GM13976 (cell line): ENCODE results near the gene BCL2L1.
A peak's percentile ranks its signal among the peaks of the same experiment; 100 is the strongest.

ENCODE experiments used
- DNase-seq: peaks from one replicate; pipeline ENCODE4 v3.0.0; 2012; ENCODE audit warnings: low spot score
- in situ Hi-C: fragments of 300-500 bp; cut with MboI; formaldehyde crosslinking; loops from one replicate; pipeline ENCODE4 v1.12.0; 2022; ENCODE audit warnings: low sequenced_read_pairs, mixed read lengths, inconsistent platforms; ENCODE audit not compliant: unreplicated experiment
- TF ChIP-seq, protein P1 (sequence below): IDR thresholded peaks from 2 replicates; pipeline ENCODE4 v1.5.1; 2012; ENCODE audit warnings: borderline replicate concordance, mild to moderate bottlenecking; ENCODE audit not compliant: insufficient read depth; ENCODE audit errors: extremely low read depth, missing control alignments, control extremely low read depth

Gene BCL2L1

DNA sequence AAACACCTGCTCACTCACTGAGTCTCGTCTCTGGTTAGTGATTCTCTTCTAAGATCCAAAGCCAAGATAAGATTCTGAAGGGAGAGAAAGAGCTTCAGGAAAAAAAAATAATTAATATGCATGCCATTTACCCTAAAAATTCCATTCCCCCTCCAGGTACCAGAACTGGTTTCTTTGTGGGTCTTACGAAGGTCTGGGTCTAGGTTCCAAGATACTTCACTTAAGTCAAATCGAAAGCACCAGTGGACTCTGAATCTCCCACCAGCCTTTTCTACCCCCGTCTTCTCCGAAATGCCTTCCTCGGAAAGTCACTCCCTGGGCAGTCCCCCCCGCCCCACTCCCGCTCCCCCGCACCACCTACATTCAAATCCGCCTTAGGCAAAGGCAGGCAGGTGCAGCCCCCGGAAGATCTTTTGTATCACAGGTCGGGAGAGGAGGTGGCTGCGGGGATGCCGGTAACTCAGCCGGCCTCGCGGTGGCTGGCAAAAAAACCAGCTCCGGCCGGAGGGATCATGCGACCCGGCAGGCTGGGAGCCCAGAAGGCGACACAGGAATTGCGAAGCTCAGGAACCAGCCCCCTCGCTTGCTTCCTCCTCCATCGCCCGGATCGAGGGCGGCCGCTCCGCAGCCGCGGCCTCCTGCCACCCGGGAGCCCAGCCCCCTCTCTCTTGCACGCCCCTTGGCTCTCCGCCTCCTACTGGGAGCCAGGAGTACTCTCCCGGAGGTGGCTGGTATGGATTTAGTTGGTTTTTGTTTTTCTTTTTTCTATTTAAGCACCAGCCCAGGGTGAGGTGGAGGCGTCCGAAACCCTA lies at the start of gene BCL2L1:
BCL2L1 (minus strand) TSS at position 612 of the 812 bp plus-strand sequence. CDS start 650 bp downstream, outside the sequence.
- TF ChIP-seq, protein P1, sequence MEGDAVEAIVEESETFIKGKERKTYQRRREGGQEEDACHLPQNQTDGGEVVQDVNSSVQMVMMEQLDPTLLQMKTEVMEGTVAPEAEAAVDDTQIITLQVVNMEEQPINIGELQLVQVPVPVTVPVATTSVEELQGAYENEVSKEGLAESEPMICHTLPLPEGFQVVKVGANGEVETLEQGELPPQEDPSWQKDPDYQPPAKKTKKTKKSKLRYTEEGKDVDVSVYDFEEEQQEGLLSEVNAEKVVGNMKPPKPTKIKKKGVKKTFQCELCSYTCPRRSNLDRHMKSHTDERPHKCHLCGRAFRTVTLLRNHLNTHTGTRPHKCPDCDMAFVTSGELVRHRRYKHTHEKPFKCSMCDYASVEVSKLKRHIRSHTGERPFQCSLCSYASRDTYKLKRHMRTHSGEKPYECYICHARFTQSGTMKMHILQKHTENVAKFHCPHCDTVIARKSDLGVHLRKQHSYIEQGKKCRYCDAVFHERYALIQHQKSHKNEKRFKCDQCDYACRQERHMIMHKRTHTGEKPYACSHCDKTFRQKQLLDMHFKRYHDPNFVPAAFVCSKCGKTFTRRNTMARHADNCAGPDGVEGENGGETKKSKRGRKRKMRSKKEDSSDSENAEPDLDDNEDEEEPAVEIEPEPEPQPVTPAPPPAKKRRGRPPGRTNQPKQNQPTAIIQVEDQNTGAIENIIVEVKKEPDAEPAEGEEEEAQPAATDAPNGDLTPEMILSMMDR, result peak; percentile 33
- in situ Hi-C loops, result no loop called here
- peak; percentile 66 for DNase-seq

DNA sequence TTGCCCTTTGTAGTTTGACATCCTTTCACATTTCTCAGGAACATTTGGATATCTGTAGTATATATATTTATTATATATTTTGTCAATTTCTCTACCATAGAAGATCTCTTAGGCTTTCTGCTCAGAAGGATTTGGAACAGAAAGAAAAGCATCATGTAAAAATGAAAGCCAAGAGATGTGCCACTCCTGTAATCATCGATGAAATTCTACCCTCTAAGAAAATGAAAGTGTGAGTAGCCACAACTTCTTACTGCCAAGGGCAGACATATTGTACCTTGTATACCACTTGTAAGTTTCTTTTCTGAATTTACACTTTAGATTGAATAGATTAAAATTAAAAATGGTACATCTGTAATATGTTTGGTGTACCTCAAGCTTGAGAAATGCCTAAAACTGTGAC lies 47.6 kb upstream of the BCL2L1 start:
- in situ Hi-C loops, result no loop called here
- no peak for DNase-seq
- TF ChIP-seq, protein P1, result no peak

DNA sequence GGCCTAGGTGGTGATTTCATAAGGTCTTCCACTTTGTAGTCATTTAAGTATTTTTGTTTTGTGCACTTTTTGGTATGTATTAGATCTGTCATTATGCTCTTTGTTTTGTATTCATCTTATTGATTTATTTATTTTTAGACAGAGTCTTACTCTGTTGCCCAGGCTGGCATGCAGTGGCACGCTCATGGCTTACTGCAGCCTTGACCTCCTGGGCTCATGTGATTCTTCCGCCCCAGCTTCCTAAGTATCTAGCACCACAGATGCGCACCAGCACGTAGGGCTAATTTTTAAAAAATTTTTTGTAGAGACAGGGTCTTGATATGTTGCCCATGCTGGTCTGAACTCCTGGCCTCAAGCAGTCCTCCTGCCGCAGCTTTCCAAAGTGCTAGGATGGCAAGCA lies 47.0 kb upstream of the BCL2L1 start:
- DNase-seq, result no peak
- TF ChIP-seq, protein P1, result no peak
- in situ Hi-C loops, result no loop called here

DNA sequence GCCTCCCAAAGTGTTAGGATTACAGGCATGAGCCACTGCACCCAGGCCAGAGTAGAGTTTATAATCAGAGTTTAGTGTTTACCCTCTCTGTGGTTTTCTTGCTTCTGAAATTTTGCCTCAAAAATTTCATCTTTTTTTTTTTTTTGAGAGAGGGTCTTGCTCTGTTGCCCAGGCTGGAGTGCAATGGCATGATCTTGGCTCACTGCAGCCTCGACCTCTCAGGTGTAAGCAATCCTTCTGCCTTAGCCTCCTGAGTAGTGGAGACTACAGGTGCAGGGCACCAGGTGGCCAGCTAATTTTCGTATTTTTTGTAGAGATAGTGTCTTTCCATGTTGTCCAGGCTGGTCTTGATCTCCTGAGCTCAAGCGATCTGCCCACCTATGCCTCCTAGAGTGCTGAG lies 45.1 kb upstream of the BCL2L1 start:
- in situ Hi-C loops, result no loop called here
- TF ChIP-seq, protein P1, result no peak
- DNase-seq, result no peak

DNA sequence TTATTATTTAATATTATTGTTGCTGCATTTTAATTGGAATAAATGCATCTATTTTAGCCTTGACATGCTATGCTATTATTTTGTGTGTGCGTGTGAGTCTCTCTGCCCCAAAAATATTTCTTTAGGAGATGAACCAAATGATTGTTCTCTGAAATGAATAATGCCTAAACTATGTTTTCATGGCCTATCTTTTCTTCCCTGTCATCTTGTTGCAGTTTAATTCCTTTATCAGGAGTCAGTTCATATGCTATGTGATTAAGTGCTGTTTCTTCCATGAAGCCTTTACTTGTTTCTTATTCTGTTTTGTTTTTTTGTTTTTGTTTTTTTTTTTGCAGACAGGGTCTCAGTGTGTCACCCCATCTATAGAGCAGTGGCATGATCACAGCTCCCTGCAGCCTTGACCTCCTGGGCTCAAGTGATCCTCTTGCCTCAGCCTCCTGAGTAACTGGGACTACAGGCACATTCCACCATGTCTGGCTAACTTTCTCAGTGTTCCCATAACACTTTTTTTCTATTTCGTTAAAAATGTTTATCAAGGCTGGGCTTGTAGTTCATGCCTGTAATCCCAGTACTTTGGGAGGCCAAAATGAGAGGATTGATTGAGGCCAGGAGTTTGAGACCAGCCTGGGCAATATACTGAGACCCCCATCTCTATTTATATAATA lies 42.1 kb upstream of the BCL2L1 start:
- TF ChIP-seq, protein P1, result no peak
- in situ Hi-C loops, result no loop called here
- no peak for DNase-seq

DNA sequence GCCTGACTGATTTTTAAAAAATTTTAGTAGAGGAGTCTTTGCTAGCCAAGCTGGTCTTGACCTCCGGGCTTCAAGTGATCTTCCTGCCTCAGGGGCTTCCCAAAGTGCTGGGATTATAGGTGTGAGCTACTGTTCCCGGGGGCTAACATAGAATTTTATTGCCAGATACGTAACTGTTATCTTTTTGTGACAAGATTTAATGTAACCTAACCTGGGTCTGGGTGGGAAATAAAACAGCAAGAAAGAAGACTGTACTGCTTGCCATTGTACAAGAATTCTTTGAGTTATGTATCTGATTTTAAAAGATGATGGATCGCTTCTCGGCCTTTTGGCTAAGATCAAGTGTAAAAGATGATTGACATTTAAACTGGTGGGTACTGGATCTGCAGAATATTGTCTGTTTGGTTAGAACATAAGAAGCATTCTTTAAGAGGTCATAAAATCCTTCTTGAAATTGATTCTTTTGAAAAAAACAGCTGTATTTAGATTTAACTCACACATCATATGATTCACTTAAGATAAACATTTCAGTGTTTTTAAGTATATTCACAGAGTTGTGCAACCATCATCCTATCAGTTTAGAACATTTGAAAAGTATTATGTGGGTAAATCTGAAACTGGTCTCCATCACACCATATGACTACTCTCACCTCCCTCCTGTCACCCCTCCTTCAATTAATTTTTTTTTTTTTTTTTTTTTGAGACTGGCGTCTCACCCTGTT lies 38.0 kb upstream of the BCL2L1 start:
- TF ChIP-seq, protein P1, result no peak
- DNase-seq, result no peak
- in situ Hi-C loops, result no loop called here
